ENCODE measurements around the gene TOGARAM2. TPM values are rescaled to one million over a fixed set of nuclear protein-coding genes. Genes with fewer than 3 reads are reported as not detected.

TOGARAM2 gene
- total RNA-seq, 1 experiment from 2014 or later, result 0.75 TPM

DNA sequence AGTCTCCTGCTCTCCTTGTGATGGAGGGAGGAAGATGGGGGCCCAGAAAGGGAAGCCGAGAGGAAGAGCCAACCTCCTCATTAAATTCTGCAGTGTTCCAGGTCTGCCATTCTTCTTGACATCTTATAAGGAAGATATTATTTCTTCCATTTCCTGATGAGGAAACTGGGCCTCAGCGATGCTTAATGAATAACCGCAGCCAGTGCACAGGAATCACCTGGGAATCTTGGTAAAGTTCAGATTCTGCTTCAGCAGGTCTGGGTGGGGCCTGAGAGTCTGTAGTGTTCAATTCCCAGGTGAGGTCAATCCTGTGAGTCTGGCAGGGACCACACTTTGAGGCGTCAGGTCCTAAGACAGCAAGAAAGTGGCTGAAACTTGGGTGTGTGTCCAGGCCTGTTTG is 75.9 kb downstream of the TOGARAM2 start:
- Histone ChIP-seq H3K4me3 (ENCODE audit: low read depth, low read length, poor library complexity, severe bottlenecking) (no peak overlapping the region), H3K36me3 (ENCODE audit: insufficient read depth, low read length, poor library complexity, severe bottlenecking) (no peaks in the 10 kb centered on the region), H3K27me3 (replicated peaks; ENCODE audit: insufficient read depth, low read depth, low read length, poor library complexity) (no peaks in the 10 kb centered on the region), H3K27ac (ENCODE audit: low read depth, low read length, poor library complexity, severe bottlenecking) (no peak overlapping the region), H3K9me3 (ENCODE audit: low read depth, low read length, poor library complexity, severe bottlenecking) (no peaks in the 10 kb centered on the region), H3K4me1 (ENCODE audit: insufficient read depth, low read length, poor library complexity, severe bottlenecking) (no peaks in the 10 kb centered on the region)
- ChIA-PET POLR2A (ENCODE audit: low non-redundant PET) (no interaction called here), CTCF (no interaction called here)
- BruUV-seq (replicated peaks), result no TSS peak
- no peak for TF ChIP-seq EZH2 (IDR thresholded peaks at IDR 0.05; ENCODE audit: borderline replicate concordance, low read depth, low read length, poor library complexity, severe bottlenecking)
- TF ChIP-seq, protein P1, sequence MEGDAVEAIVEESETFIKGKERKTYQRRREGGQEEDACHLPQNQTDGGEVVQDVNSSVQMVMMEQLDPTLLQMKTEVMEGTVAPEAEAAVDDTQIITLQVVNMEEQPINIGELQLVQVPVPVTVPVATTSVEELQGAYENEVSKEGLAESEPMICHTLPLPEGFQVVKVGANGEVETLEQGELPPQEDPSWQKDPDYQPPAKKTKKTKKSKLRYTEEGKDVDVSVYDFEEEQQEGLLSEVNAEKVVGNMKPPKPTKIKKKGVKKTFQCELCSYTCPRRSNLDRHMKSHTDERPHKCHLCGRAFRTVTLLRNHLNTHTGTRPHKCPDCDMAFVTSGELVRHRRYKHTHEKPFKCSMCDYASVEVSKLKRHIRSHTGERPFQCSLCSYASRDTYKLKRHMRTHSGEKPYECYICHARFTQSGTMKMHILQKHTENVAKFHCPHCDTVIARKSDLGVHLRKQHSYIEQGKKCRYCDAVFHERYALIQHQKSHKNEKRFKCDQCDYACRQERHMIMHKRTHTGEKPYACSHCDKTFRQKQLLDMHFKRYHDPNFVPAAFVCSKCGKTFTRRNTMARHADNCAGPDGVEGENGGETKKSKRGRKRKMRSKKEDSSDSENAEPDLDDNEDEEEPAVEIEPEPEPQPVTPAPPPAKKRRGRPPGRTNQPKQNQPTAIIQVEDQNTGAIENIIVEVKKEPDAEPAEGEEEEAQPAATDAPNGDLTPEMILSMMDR (conservative IDR thresholded peaks at IDR 0.05; ENCODE audit: low read depth, low read length), result no peak
- intact Hi-C loops (cut with micrococcal nuclease; ENCODE audit: unreplicated experiment), result no loop called here
- DNase-seq (ENCODE audit: low spot score), result no peak

GRCh38 chr2:29059624-29060023 is 78.5 kb downstream of the TOGARAM2 start:
- intact Hi-C loops (cut with micrococcal nuclease; ENCODE audit: unreplicated experiment), result no loop called here
- ChIA-PET CTCF (no interaction called here), POLR2A (ENCODE audit: low non-redundant PET) (no interaction called here)
- DNase-seq (ENCODE audit: low spot score), result no peak
- H3K4me3 ChIP-seq (ENCODE audit: low read depth, low read length, poor library complexity, severe bottlenecking), result no peak overlapping the region
- no peak for TF ChIP-seq EZH2 (IDR thresholded peaks at IDR 0.05; ENCODE audit: borderline replicate concordance, low read depth, low read length, poor library complexity, severe bottlenecking)
- TF ChIP-seq, protein P1 (conservative IDR thresholded peaks at IDR 0.05; ENCODE audit: low read depth, low read length), result no peak
- H3K36me3 ChIP-seq (ENCODE audit: insufficient read depth, low read length, poor library complexity, severe bottlenecking), result no peaks in the 10 kb centered on the region
- no peaks in the 10 kb centered on the region for H3K9me3 ChIP-seq (ENCODE audit: low read depth, low read length, poor library complexity, severe bottlenecking)
- no peaks in the 10 kb centered on the region for H3K27me3 ChIP-seq (replicated peaks; ENCODE audit: insufficient read depth, low read depth, low read length, poor library complexity)
- H3K4me1 ChIP-seq (ENCODE audit: insufficient read depth, low read length, poor library complexity, severe bottlenecking), result no peaks in the 10 kb centered on the region
- no TSS peak for BruUV-seq (replicated peaks)
- H3K27ac ChIP-seq (ENCODE audit: low read depth, low read length, poor library complexity, severe bottlenecking), result no peak overlapping the region

DNA sequence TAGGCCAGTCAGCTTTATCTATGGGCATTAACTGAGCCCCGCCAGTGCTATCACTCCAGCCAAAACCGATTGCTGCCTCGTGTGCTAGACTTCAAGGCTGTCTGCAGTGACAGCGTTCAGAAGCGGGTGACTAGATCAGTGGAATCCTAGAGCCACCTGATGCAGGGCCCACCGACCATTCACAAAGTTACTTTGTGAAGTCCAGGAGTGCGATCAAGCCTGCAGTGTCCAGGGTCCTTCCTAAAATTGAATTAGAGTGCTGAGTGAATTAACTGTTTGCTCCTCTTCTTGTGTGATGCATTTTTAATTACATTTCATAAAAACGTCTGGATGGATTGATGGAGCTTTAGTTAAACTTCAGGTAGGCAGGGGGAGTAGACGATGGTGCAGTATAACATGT is 79.3 kb downstream of the TOGARAM2 start:
- ChIA-PET POLR2A (ENCODE audit: low non-redundant PET) (no interaction called here), CTCF (no interaction called here)
- TF ChIP-seq, protein P1 (conservative IDR thresholded peaks at IDR 0.05; ENCODE audit: low read depth, low read length), result no peak
- TF ChIP-seq EZH2 (IDR thresholded peaks at IDR 0.05; ENCODE audit: borderline replicate concordance, low read depth, low read length, poor library complexity, severe bottlenecking), result no peak
- H3K27ac ChIP-seq (ENCODE audit: low read depth, low read length, poor library complexity, severe bottlenecking), result no peak overlapping the region
- H3K36me3 ChIP-seq (ENCODE audit: insufficient read depth, low read length, poor library complexity, severe bottlenecking), result no peaks in the 10 kb centered on the region
- no peaks in the 10 kb centered on the region for H3K4me1 ChIP-seq (ENCODE audit: insufficient read depth, low read length, poor library complexity, severe bottlenecking)
- no peak overlapping the region for H3K4me3 ChIP-seq (ENCODE audit: low read depth, low read length, poor library complexity, severe bottlenecking)
- H3K27me3 ChIP-seq (replicated peaks; ENCODE audit: insufficient read depth, low read depth, low read length, poor library complexity), result no peaks in the 10 kb centered on the region
- no peak for DNase-seq (ENCODE audit: low spot score)
- intact Hi-C loops (cut with micrococcal nuclease; ENCODE audit: unreplicated experiment), result no loop called here
- no peaks in the 10 kb centered on the region for H3K9me3 ChIP-seq (ENCODE audit: low read depth, low read length, poor library complexity, severe bottlenecking)
- no TSS peak for BruUV-seq (replicated peaks)

All from A673 (cell line).